Karpas-422 (cell line): Measurements from ENCODE around the gene SEC61B. TPM values are rescaled to one million over a fixed set of nuclear protein-coding genes. Genes with fewer than 3 reads are reported as not detected.

Experiments
- DNase-seq: peaks from one replicate; pipeline ENCODE4 v3.0.0-alpha.2; 2015
- H2AFZ ChIP-seq: fragments of 200-600 bp; sonication (generic); 2 replicates; pipeline ENCODE4 v1.6.1; 2014; ENCODE audit warnings: antibody characterized with exemption, low read length, mixed read lengths
- H3K27ac ChIP-seq: fragments of 200-600 bp; sonication (generic); 2 replicates; pipeline ENCODE4 v1.5.1; 2014; ENCODE audit warnings: mild to moderate bottlenecking, low read length, moderate library complexity
- H3K27me3 ChIP-seq: fragments of 200-600 bp; sonication (generic); 2 replicates; pipeline ENCODE4 v1.6.1; 2014; ENCODE audit warnings: low read length, mixed read lengths
- H3K36me3 ChIP-seq: fragments of 200-600 bp; sonication (generic); 2 replicates; pipeline ENCODE4 v1.6.1; 2014; ENCODE audit warnings: low read length, mixed read lengths; ENCODE audit not compliant: insufficient read depth
- H3K4me1 ChIP-seq: fragments of 200-600 bp; sonication (generic); 2 replicates; pipeline ENCODE4 v1.6.1; 2014; ENCODE audit warnings: mild to moderate bottlenecking, low read length, mixed read lengths
- H3K4me2 ChIP-seq: fragments of 200-600 bp; sonication (generic); 2 replicates; pipeline ENCODE4 v1.6.1; 2014; ENCODE audit warnings: low read length, low read depth, mild to moderate bottlenecking; ENCODE audit not compliant: poor library complexity, severe bottlenecking
- H3K4me3 ChIP-seq: fragments of 200-600 bp; sonication (generic); 2 replicates; pipeline ENCODE4 v1.5.1; 2014; ENCODE audit warnings: mild to moderate bottlenecking, antibody characterized with exemption, low read length, mixed read lengths
- H3K79me2 ChIP-seq: fragments of 200-600 bp; sonication (generic); 2 replicates; pipeline ENCODE4 v1.6.1; 2014; ENCODE audit warnings: mild to moderate bottlenecking, low read length, mixed read lengths
- H3K9ac ChIP-seq: fragments of 200-600 bp; sonication (generic); 2 replicates; pipeline ENCODE4 v1.6.0; 2014; ENCODE audit warnings: low read length
- H3K9me2 ChIP-seq: fragments of 200-600 bp; sonication (generic), shearing (Covaris generic); replicated peaks from 2 replicates; pipeline ENCODE4 v1.6.0; 2014; ENCODE audit warnings: mild to moderate bottlenecking, low read length, moderate library complexity; ENCODE audit not compliant: insufficient read depth
- H3K9me3 ChIP-seq: fragments of 300-700, 200-600 bp; sonication (generic); 2 replicates; pipeline ENCODE4 v1.6.1; 2014; ENCODE audit warnings: low read length, mixed read lengths
- H4K20me1 ChIP-seq: fragments of 200-600 bp; sonication (generic); 2 replicates; pipeline ENCODE4 v1.6.1; 2014; ENCODE audit warnings: mild to moderate bottlenecking, antibody characterized with exemption, low read length, low read depth; ENCODE audit not compliant: insufficient read depth
- total RNA-seq: library from RNA; depleted of rRNA; stranded (reverse); fragments of >200 nt; shearing (Covaris generic); gene quantifications from 2 replicates; pipeline ENCODE4 v1.2.3, GENCODE V29; 2014; ENCODE audit warnings: low replicate concordance

The SEC61B gene
- total RNA-seq, 1 experiment from 2014 or later = 110 TPM

DNA sequence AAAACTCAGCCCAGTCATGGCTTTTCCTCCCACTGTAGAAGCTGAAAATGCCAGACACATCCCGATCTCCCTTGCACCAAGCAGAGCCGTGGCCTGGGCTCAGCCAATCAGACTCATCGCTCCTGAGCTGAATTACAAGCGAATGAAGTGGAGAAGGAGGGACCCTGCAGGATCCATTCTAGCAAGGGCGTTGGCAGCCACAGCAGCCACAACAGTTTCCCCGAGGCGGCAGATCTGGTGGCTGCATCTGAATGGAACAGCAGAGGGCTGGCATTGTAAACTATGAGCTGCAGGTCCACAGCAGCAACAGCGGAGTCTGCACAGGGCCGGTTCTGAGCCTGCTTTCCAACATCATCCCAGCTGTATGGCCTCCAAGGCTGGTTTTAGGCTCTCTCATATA lies 24.1 kb upstream of the SEC61B start:
- no peaks in the 10 kb centered on the region for H3K9me2 ChIP-seq
- H3K4me1 ChIP-seq = no peaks in the 10 kb centered on the region
- H3K4me2 ChIP-seq = no peak overlapping the region
- no peaks in the 10 kb centered on the region for H4K20me1 ChIP-seq
- H3K9me3 ChIP-seq = no peaks in the 10 kb centered on the region
- H2AFZ ChIP-seq = no peak overlapping the region
- H3K36me3 ChIP-seq = no peaks in the 10 kb centered on the region
- DNase-seq = no peak
- no peaks in the 10 kb centered on the region for H3K79me2 ChIP-seq
- no peak overlapping the region for H3K9ac ChIP-seq
- H3K4me3 ChIP-seq = no peak overlapping the region
- H3K27me3 ChIP-seq = no peaks in the 10 kb centered on the region
- H3K27ac ChIP-seq = no peak overlapping the region

DNA sequence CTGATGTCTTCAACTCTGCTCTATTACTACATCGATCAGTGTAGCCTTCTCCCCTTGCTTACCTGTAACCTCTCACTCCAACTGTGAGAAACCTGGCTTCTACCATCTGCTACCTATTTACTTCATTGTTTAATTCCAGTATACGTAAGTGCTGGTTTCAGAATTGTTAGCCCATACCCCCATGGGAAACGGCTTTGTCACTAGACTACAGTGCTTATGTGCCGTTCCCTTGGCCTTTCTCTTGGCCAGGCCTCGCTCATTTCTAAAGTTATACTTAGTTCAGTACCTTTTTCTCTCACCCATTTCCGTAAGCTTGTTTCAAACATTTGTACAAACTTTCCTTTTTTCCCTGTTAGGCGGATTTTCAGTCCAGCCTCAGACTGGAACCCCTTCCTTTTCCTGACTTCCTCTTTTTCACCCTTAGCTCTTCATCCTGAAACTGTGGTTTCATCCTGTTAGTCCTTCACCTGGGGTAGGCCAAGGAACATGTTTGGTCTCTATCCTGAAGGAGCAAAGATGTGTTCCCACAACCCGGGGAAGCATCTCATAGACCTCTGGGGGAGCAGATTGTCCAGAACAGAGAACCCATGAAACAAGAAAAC lies 22.0 kb upstream of the SEC61B start:
- Histone ChIP-seq H4K20me1 (no peaks in the 10 kb centered on the region), H3K4me2 (no peak overlapping the region), H3K27me3 (no peaks in the 10 kb centered on the region), H3K9ac (no peak overlapping the region), H3K9me2 (no peaks in the 10 kb centered on the region), H3K27ac (no peak overlapping the region), H3K36me3 (no peaks in the 10 kb centered on the region), H2AFZ (no peak overlapping the region), H3K4me3 (no peak overlapping the region), H3K79me2 (no peaks in the 10 kb centered on the region), H3K4me1 (no peaks in the 10 kb centered on the region), H3K9me3 (no peaks in the 10 kb centered on the region)
- DNase-seq = no peak

DNA sequence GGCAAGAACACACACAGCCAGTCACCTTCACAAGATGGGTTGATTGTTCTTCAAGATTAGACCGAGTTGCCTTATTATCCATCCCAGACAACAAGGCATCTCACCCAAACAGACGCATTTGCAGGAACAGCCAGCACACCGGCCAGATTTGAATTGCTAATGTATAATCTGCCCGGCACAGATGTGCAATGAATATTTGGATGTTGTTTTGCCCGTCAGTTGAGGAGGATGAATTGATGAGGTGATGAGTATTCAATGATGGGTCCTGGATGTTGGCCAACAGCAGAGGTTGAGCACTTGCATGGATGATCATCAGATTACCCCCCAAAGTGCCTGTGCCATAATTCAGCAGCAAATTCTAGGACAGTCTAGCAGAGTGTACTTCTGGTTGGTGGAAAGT lies 20.5 kb upstream of the SEC61B start:
- no peak overlapping the region for H3K9ac ChIP-seq
- H2AFZ ChIP-seq = no peak overlapping the region
- H4K20me1 ChIP-seq = no peaks in the 10 kb centered on the region
- H3K36me3 ChIP-seq = no peaks in the 10 kb centered on the region
- H3K27me3 ChIP-seq = no peaks in the 10 kb centered on the region
- H3K4me2 ChIP-seq = no peak overlapping the region
- no peak overlapping the region for H3K4me3 ChIP-seq
- no peaks in the 10 kb centered on the region for H3K79me2 ChIP-seq
- no peaks in the 10 kb centered on the region for H3K4me1 ChIP-seq
- H3K27ac ChIP-seq = no peak overlapping the region
- no peak for DNase-seq
- no peaks in the 10 kb centered on the region for H3K9me3 ChIP-seq
- H3K9me2 ChIP-seq = no peaks in the 10 kb centered on the region

DNA sequence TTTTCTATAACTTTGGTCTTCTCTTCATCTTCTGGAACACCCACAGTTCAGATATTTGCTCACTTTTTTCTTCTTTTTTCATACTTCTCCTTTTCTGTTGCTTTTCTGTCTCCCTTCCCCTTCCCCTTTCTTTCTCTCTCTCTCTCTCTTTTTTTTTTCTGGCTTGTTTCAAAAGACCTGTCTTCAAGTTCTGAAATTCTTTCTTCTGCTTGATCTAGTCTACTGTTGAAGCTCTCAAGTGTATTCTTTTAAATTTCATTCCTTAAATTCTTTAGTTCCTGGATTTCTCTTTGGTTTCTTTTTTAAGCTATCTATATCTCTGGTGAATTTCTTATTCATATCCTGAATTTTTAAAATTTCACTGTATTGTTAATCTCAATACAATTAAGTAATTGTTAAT lies 11.5 kb upstream of the SEC61B start:
- no peak overlapping the region for H3K4me2 ChIP-seq

DNA sequence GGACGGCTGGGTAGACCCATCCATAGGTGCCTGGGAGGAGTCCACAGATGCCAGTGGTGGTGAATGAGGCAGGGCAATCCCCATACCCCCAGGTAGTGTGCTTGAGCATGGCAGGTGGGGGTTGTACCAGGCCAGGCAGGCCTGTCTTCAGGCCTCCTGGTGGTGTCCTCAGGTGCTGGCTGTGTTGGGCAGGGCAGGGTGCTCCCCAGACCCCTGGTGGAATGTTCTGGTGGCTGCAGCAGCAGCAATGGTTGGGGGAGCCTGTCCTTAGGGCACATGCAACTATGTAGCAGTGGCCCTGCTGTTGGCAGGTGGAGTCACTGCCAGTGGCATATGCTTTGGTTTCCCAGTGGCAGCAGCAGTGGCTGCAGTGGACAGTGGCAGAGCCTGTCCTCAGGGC lies 10.3 kb upstream of the SEC61B start:
- Histone ChIP-seq H3K9ac (no peak overlapping the region), H3K27ac (no peak overlapping the region), H3K36me3 (no peaks in the 10 kb centered on the region; the same call in 1 of the 2 replicates), H2AFZ (no peak overlapping the region), H3K9me2 (no peaks in the 10 kb centered on the region), H3K4me1 (peaks cover 11% of the 10 kb centered on the region), H3K4me3 (no peak overlapping the region), H3K9me3 (no peaks in the 10 kb centered on the region; the same call in 1 of the 2 replicates), H3K27me3 (no peaks in the 10 kb centered on the region; the same call in 1 of the 2 replicates), H3K4me2 (no peak overlapping the region), H3K79me2 (no peaks in the 10 kb centered on the region), H4K20me1 (peaks cover 11% of the 10 kb centered on the region; the same call in 1 of the 2 replicates)
- no peak for DNase-seq

More for the DNA sequence above, 11.5 kb upstream of the SEC61B start:
- DNase-seq = no peak
- Histone ChIP-seq H3K27me3 (no peaks in the 10 kb centered on the region; the same call in 1 of the 2 replicates), H3K27ac (no peak overlapping the region), H3K36me3 (no peaks in the 10 kb centered on the region), H3K4me1 (peaks cover 11% of the 10 kb centered on the region), H2AFZ (no peak overlapping the region), H3K79me2 (no peaks in the 10 kb centered on the region), H3K9me3 (no peaks in the 10 kb centered on the region; the same call in 1 of the 2 replicates), H3K9me2 (no peaks in the 10 kb centered on the region), H4K20me1 (peaks cover under 1% of the 10 kb centered on the region; the same call in 1 of the 2 replicates), H3K4me3 (no peak overlapping the region), H3K9ac (no peak overlapping the region)

DNA sequence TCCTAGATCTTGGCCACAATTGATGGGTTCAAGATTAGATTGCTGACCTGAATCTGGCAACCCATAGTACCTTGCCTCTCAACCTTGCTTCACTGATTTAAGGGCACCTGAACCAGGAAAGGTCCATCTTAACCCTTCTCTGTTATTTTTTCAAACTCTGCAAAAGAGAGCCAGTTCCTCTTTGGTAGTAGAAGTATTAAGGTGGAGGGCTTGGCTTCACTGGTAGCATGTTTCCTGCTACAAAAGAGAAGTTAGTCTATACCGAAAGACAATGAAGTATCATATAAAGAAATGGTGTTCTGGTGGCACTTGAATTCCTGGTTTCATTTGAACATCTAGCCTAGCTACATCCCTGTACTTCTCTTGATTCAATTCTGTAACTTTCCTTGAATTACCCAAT lies 8.9 kb upstream of the SEC61B start:
- H3K79me2 ChIP-seq = peaks cover 5% of the 10 kb centered on the region
- H3K27me3 ChIP-seq = no peaks in the 10 kb centered on the region; the same call in 1 of the 2 replicates
- no peak overlapping the region for H2AFZ ChIP-seq
- no peak overlapping the region for H3K4me2 ChIP-seq
- no peak overlapping the region for H3K4me3 ChIP-seq
- peaks cover 11% of the 10 kb centered on the region for H3K4me1 ChIP-seq
- no peaks in the 10 kb centered on the region; the same call in 1 of the 2 replicates for H3K9me3 ChIP-seq
- no peaks in the 10 kb centered on the region for H3K9me2 ChIP-seq
- peaks cover 23% of the 10 kb centered on the region for H4K20me1 ChIP-seq
- H3K27ac ChIP-seq = no peak overlapping the region
- no peak overlapping the region for H3K9ac ChIP-seq
- DNase-seq = no peak
- H3K36me3 ChIP-seq = peaks cover 11% of the 10 kb centered on the region; the same call in 1 of the 2 replicates

DNA sequence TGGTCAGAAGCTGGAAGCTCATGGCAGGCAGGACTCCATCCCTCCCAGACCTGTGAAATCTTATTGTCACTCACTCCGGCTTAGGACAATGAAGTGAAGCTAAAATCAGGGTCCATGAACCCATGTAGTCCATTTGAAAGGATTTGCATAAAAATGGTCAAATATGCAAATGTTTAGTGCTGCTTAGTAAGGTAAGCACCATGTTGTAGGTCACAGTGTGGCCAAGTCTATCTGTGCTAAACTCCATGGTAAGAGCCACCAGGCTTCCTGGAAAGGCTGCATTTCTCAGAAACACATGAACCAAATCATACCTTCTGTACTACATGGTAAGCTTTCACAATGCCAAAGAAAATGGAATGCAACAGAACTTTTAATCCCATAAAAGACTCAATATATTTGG lies 6.0 kb upstream of the SEC61B start:
- H3K27me3 ChIP-seq = no peaks in the 10 kb centered on the region; the same call in 1 of the 2 replicates
- peaks cover 32% of the 10 kb centered on the region for H3K79me2 ChIP-seq
- no peak overlapping the region for H3K27ac ChIP-seq
- H2AFZ ChIP-seq = no peak overlapping the region
- H3K36me3 ChIP-seq = peaks cover 18% of the 10 kb centered on the region; the same call in 1 of the 2 replicates
- H3K4me1 ChIP-seq = peaks cover 27% of the 10 kb centered on the region
- no peak for DNase-seq
- H3K9me2 ChIP-seq = no peaks in the 10 kb centered on the region
- no peak overlapping the region for H3K9ac ChIP-seq
- H3K4me2 ChIP-seq = no peak overlapping the region
- H4K20me1 ChIP-seq = peaks cover 41% of the 10 kb centered on the region
- H3K4me3 ChIP-seq = no peak overlapping the region
- H3K9me3 ChIP-seq = no peaks in the 10 kb centered on the region; the same call in 1 of the 2 replicates

DNA sequence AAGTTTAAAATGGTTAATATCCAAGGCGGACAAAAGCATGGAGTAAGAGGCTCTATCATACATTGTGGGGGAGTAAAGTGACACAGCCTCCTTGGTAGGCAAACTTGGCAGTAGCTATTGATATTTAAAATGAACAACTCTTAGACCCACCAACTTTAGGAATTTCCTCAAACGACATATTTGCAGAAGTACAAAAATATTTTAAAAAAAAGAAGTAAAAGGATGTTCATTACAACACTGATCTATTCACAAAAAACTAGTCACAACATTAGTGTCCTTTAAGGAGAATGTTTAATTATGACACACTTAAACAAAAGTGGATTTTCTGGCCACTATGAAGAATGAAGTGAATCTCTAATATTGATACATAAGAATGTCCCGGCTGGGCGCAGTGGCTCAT lies 2.1 kb upstream of the SEC61B start:
- Histone ChIP-seq H3K4me3 (peak overlapping the region; percentile 26; the same call in 1 of the 2 replicates), H3K27ac (no peak overlapping the region), H3K4me1 (peaks cover 39% of the 10 kb centered on the region), H4K20me1 (peaks cover 51% of the 10 kb centered on the region), H3K79me2 (peaks cover 68% of the 10 kb centered on the region), H3K9me2 (no peaks in the 10 kb centered on the region), H3K4me2 (peak overlapping the region; percentile 95), H3K36me3 (peaks cover 28% of the 10 kb centered on the region), H3K9me3 (no peaks in the 10 kb centered on the region), H2AFZ (no peak overlapping the region), H3K9ac (peak overlapping the region; percentile 30; the same call in 1 of the 2 replicates), H3K27me3 (no peaks in the 10 kb centered on the region)
- no peak for DNase-seq
